Measurements from ENCODE around the gene PPP1R26. TPM values are rescaled to one million over a fixed set of nuclear protein-coding genes. Genes with fewer than 3 reads are reported as not detected.

The PPP1R26 gene
- total RNA-seq, 4 donors from 2014 or later = 10.5 to 14.7 (median 11.8) TPM

GRCh38 chr9:135506327-135507103, 26.9 kb downstream of the PPP1R26 start:
- TF ChIP-seq EP300 (IDR thresholded peaks at IDR 0.05) (no peak), POLR2A (IDR thresholded peaks at IDR 0.05) (no peak), CTCF (IDR thresholded peaks at IDR 0.05) (no peak)
- DNase-seq (ENCODE audit: low spot score in 2 of 2) = no peak
- H3K4me3 ChIP-seq = no peak overlapping the region
- no peak overlapping the region for H3K27ac ChIP-seq
- H3K9me3 ChIP-seq = peaks cover 0 to 25% (median 0%) of the 10 kb centered on the region in 4 donors
- peaks cover 0 to 41% (median 9%) of the 10 kb centered on the region in 3 donors for H3K36me3 ChIP-seq
- peaks cover 0 to 22% (median 8%) of the 10 kb centered on the region in 4 donors for H3K4me1 ChIP-seq
- no peaks in the 10 kb centered on the region for H3K27me3 ChIP-seq
- WGBS, 2 donors = 47 to 48% methylated on average over 11 to 13 of the region's 14 CpGs

- H3K4me1 ChIP-seq = peaks cover 0 to 13% (median under 1%) of the 10 kb centered on the region in 4 donors
- peaks cover 0 to 34% (median 9%) of the 10 kb centered on the region in 3 donors for H3K36me3 ChIP-seq
- H3K27me3 ChIP-seq = no peaks in the 10 kb centered on the region
- 85 to 88% methylated on average over 18 to 23 of the region's 23 CpGs for WGBS, 2 donors
- no peak overlapping the region for H3K4me3 ChIP-seq
- no peak overlapping the region for H3K27ac ChIP-seq
- peaks cover 0 to 25% (median 0%) of the 10 kb centered on the region in 4 donors for H3K9me3 ChIP-seq
- no peak for TF ChIP-seq CTCF (IDR thresholded peaks at IDR 0.05)
- TF ChIP-seq EP300 (IDR thresholded peaks at IDR 0.05) = no peak
- TF ChIP-seq POLR2A (IDR thresholded peaks at IDR 0.05) = no peak
- no peak for DNase-seq (ENCODE audit: low spot score in 2 of 2)
Observed at GRCh38 chr9:135507104-135508035, 27.8 kb downstream of the PPP1R26 start.

- H3K9me3 ChIP-seq = peaks cover 0 to 25% (median 0%) of the 10 kb centered on the region in 4 donors
- TF ChIP-seq POLR2A (IDR thresholded peaks at IDR 0.05) (no peak), CTCF (IDR thresholded peaks at IDR 0.05) (no peak), EP300 (IDR thresholded peaks at IDR 0.05) (no peak)
- DNase-seq (ENCODE audit: low spot score in 2 of 2) = no peak
- peaks cover 0 to 25% (median 9%) of the 10 kb centered on the region in 3 donors for H3K36me3 ChIP-seq
- peaks cover 0 to 5% (median 0%) of the 10 kb centered on the region in 4 donors for H3K4me1 ChIP-seq
- no peak overlapping the region for H3K27ac ChIP-seq
- H3K4me3 ChIP-seq = no peak overlapping the region
- no peaks in the 10 kb centered on the region for H3K27me3 ChIP-seq
- WGBS, 2 donors = 90 to 93% methylated on average over 9 of the region's 9 CpGs
Observed at GRCh38 chr9:135508211-135508820, 28.7 kb downstream of the PPP1R26 start.

- DNase-seq (ENCODE audit: low spot score in 2 of 2) = no peak
- Histone ChIP-seq H3K36me3 (peaks cover 0 to 14% (median under 1%) of the 10 kb centered on the region in 3 donors), H3K9me3 (peaks cover 0 to 25% (median 0%) of the 10 kb centered on the region in 4 donors), H3K27me3 (no peaks in the 10 kb centered on the region), H3K4me3 (no peak overlapping the region), H3K4me1 (peaks cover 0 to 2% (median 0%) of the 10 kb centered on the region in 4 donors), H3K27ac (no peak overlapping the region)
- TF ChIP-seq EP300 (IDR thresholded peaks at IDR 0.05) (no peak), CTCF (IDR thresholded peaks at IDR 0.05) (no peak), POLR2A (IDR thresholded peaks at IDR 0.05) (no peak)
- WGBS, 2 donors = 85 to 91% methylated on average over 2 of the region's 2 CpGs
Observed at GRCh38 chr9:135509458-135509857, 29.9 kb downstream of the PPP1R26 start.

All from tibial nerve (tissue), 4 donors.